Ovary (tissue), 3 donors: ENCODE results near the gene GKN1.

Experiments used
- CTCF ChIP-seq, 3 donors: fragments of 450-650 bp in 2 of 3; fragments of 200-600 bp in 1 of 3; IDR thresholded peaks; one replicate each; pipeline versions ENCODE4 v1.5.1 to v1.8.0; 2016 to 2022; ENCODE audit warnings: antibody characterized with exemption in 3 of 3, mild to moderate bottlenecking in 1 of 3
- POLR2A ChIP-seq: fragments of 450-650 bp; IDR thresholded peaks from one replicate; pipeline ENCODE4 v1.6.1; 2017; ENCODE audit warnings: antibody characterized with exemption, mild to moderate bottlenecking, moderate library complexity
- donor health status: DM: no; HTN: no; CAD: no.

DNA sequence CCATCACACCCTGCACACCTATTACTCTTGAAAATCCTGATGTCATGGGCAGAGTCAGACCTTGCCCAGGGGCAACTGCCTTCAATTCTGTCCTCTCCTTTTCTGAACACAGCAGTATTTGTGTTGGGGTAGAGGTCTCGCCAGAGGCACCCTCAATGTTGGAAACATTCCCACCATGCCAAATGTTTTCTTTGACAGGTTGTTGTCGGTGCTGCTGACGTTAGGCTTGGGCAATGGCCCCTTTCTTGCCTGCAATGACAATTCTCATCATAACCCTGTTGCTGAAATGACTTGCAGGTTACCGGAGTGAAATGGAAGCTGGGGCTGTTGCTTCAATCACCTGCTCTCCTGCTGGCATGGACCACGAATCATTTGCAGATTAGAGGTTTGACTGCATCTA is 17.9 kb downstream of the GKN1 start:
- TF ChIP-seq CTCF (IDR thresholded peaks at IDR 0.05) (no peak), POLR2A (no peak)
